Mesenchymal stem cell (in vitro differentiated cells and primary cell): ENCODE results near the gene FAM222A.
A peak's percentile ranks its signal among the peaks of the same experiment; 100 is the strongest.

Source experiments
- DNase-seq: peaks from one replicate; pipeline ENCODE4 v3.0.0-alpha.2; 2013
- H2AFZ ChIP-seq: one replicate; pipeline ENCODE4 v1.6.1; 2013; ENCODE audit warnings: low read depth, mild to moderate bottlenecking, control low read depth, inconsistent platforms, low read length, moderate library complexity
- H2AK5ac ChIP-seq: 2 replicates; pipeline ENCODE4 v1.6.1; 2013; ENCODE audit warnings: low read length, moderate library complexity, mild to moderate bottlenecking, inconsistent platforms; ENCODE audit not compliant: severe bottlenecking
- H2BK120ac ChIP-seq: one replicate; pipeline ENCODE4 v1.6.1; 2013; ENCODE audit warnings: low read depth, mild to moderate bottlenecking, inconsistent platforms, low read length, moderate library complexity
- H2BK12ac ChIP-seq, 2 experiments: one replicate each; pipeline ENCODE4 v1.6.1; 2013; ENCODE audit warnings: inconsistent platforms in 2 of 2, low read length in 2 of 2, mild to moderate bottlenecking in 2 of 2, moderate library complexity in 2 of 2, control low read depth in 1 of 2
- H2BK15ac ChIP-seq: one replicate; pipeline ENCODE4 v1.6.1; 2013; ENCODE audit warnings: mild to moderate bottlenecking, low read depth, inconsistent platforms; ENCODE audit not compliant: poor library complexity, severe bottlenecking
- H2BK5ac ChIP-seq: 2 replicates; pipeline ENCODE4 v1.6.1; 2013; ENCODE audit warnings: low read depth, mild to moderate bottlenecking, low read length, control low read depth, inconsistent platforms; ENCODE audit not compliant: poor library complexity, severe bottlenecking
- H3K14ac ChIP-seq, 2 experiments: one replicate each; pipeline ENCODE4 v1.6.1; 2013; ENCODE audit warnings: inconsistent platforms in 2 of 2, low read length in 2 of 2, control low read depth in 1 of 2, mild to moderate bottlenecking in 1 of 2, moderate library complexity in 1 of 2
- H3K18ac ChIP-seq, 2 experiments: one replicate each; pipeline ENCODE4 v1.6.1; 2013; ENCODE audit warnings: inconsistent platforms in 2 of 2, low read length in 2 of 2, control low read depth in 1 of 2, low read depth in 1 of 2, mild to moderate bottlenecking in 1 of 2
- H3K23ac ChIP-seq, 2 experiments: one replicate each; pipeline ENCODE4 v1.6.1; 2013; ENCODE audit warnings: inconsistent platforms in 2 of 2, low read length in 2 of 2, mild to moderate bottlenecking in 2 of 2, moderate library complexity in 2 of 2, control low read depth in 1 of 2
- H3K27ac ChIP-seq: 2 replicates; pipeline ENCODE4 v1.5.1; 2013; ENCODE audit warnings: mild to moderate bottlenecking, moderate library complexity, low read length, control low read depth, inconsistent platforms; ENCODE audit not compliant: poor library complexity, severe bottlenecking
- H3K27me3 ChIP-seq, 2 experiments: 2 replicates each; pipeline versions ENCODE4 v1.6.1 to v1.7.0; 2013; ENCODE audit warnings: low read length in 2 of 2, mild to moderate bottlenecking in 2 of 2, moderate library complexity in 2 of 2, control low read depth in 1 of 2, inconsistent platforms in 1 of 2; ENCODE audit not compliant: control insufficient read depth in 1 of 2, insufficient read depth in 1 of 2
- H3K36me3 ChIP-seq, 2 experiments: 2 replicates each; pipeline versions ENCODE4 v1.6.1 to v1.7.0; 2013; ENCODE audit warnings: low read length in 2 of 2, control low read depth in 1 of 2, inconsistent platforms in 1 of 2, low read depth in 1 of 2, mild to moderate bottlenecking in 1 of 2; ENCODE audit not compliant: insufficient read depth in 2 of 2, control insufficient read depth in 1 of 2
- H3K4ac ChIP-seq, 2 experiments: one replicate each; pipeline ENCODE4 v1.6.1; 2013; ENCODE audit warnings: inconsistent platforms in 2 of 2, low read length in 2 of 2, mild to moderate bottlenecking in 2 of 2, moderate library complexity in 2 of 2, control low read depth in 1 of 2, low read depth in 1 of 2
- H3K4me1 ChIP-seq: 2 replicates; pipeline ENCODE4 v1.6.1; 2013; ENCODE audit warnings: low read depth, low read length, control low read depth; ENCODE audit not compliant: control insufficient read depth, insufficient read depth
- H3K4me2 ChIP-seq: 2 replicates; pipeline ENCODE4 v1.6.1; 2013; ENCODE audit warnings: low read length, mild to moderate bottlenecking, inconsistent platforms; ENCODE audit not compliant: poor library complexity, severe bottlenecking
- H3K4me3 ChIP-seq, 2 experiments: 2 replicates each; pipeline versions ENCODE4 v1.5.1 to v1.7.0; 2013; ENCODE audit warnings: low read length in 2 of 2, mild to moderate bottlenecking in 2 of 2, control low read depth in 1 of 2, low read depth in 1 of 2; ENCODE audit not compliant: insufficient read depth in 1 of 2
- H3K79me1 ChIP-seq: replicated peaks from 2 replicates; pipeline ENCODE4 v1.6.1; 2013; ENCODE audit warnings: mild to moderate bottlenecking, control low read depth, low read length, inconsistent platforms; ENCODE audit not compliant: poor library complexity, severe bottlenecking
- H3K9ac ChIP-seq: 2 replicates; pipeline ENCODE4 v1.7.0; 2013; ENCODE audit warnings: mild to moderate bottlenecking, low read length, moderate library complexity
- H3K9me3 ChIP-seq: 2 replicates; pipeline ENCODE4 v1.7.0; 2013; ENCODE audit warnings: mild to moderate bottlenecking, low read length; ENCODE audit not compliant: control insufficient read depth
- H4K8ac ChIP-seq: one replicate; pipeline ENCODE4 v1.6.1; 2013; ENCODE audit warnings: inconsistent platforms, mild to moderate bottlenecking, low read length, moderate library complexity
- H4K91ac ChIP-seq: one replicate; pipeline ENCODE4 v1.6.1; 2013; ENCODE audit warnings: mild to moderate bottlenecking, low read length, inconsistent platforms
- WGBS: methylation state at CpG from one replicate; pipeline ENCODE4 v1.1.7; 2013; ENCODE audit warnings: mixed read lengths; 5-methylcytosine and 5-hydroxymethylcytosine counted together

Gene FAM222A

DNA sequence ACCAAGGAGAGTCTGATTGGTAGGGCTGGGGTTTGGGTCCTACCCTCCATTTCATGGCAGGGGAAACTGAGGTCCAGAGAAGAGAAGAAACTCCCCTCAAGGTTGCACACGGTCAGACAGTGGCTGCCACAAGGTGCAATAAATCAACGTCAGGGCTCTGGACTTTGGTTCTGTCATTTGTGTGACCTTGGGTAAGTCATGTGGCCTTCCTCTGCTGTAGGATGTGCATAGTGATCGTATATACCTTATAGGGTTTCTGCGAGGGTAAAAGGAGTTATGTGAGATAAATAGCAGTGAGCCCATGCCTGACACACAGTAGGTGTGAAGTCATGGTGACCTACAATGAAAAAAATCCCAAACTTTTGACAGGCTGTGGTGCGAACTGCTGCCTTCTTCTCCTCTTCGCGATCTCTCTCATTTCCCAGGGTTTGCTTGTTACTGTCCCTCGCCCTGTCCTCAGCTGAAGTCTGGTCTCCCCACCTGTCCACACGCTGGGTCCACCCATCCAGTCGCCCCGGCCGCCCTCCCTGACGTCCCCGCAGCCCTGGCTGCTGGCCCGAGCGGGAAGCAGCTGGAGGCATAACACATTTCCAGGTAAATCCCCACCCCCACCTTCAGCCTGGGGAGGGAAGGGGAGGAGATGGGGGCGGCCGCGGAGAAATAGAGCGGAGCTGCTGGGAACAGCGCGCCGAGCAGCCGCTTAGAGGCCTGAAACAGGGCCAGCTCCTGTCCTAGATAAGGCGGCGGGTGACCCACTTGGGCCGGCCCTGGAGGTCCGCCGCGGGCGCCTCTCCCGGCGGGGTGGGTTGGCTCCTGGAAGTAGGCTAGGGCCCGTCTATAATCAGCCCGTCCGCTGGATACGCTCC is 1.8 kb upstream of the FAM222A start:
- Histone ChIP-seq H2BK12ac (no peak overlapping the region), H4K91ac (no peak overlapping the region), H3K4me2 (no peak overlapping the region), H2BK15ac (no peak overlapping the region), H3K9ac (no peak overlapping the region), H3K9me3 (no peaks in the 10 kb centered on the region), H3K4ac (no peak overlapping the region), H3K36me3 (no peaks in the 10 kb centered on the region), H3K27ac (no peak overlapping the region), H3K14ac (no peak overlapping the region), H3K23ac (no peak overlapping the region), H3K4me1 (peaks cover 8% of the 10 kb centered on the region), H3K27me3 (peaks cover 53 to 78% of the 10 kb centered on the region in 2 experiments), H2BK120ac (no peak overlapping the region), H2AK5ac (no peak overlapping the region), H3K18ac (no peak overlapping the region), H3K4me3 (no peak overlapping the region), H2BK5ac (no peak overlapping the region), H2AFZ (no peak overlapping the region), H4K8ac (no peak overlapping the region), H3K79me1 (no peaks in the 10 kb centered on the region)
- DNase-seq, result no peak
- WGBS, result 22% methylated on average over 30 of the region's 37 CpGs

DNA sequence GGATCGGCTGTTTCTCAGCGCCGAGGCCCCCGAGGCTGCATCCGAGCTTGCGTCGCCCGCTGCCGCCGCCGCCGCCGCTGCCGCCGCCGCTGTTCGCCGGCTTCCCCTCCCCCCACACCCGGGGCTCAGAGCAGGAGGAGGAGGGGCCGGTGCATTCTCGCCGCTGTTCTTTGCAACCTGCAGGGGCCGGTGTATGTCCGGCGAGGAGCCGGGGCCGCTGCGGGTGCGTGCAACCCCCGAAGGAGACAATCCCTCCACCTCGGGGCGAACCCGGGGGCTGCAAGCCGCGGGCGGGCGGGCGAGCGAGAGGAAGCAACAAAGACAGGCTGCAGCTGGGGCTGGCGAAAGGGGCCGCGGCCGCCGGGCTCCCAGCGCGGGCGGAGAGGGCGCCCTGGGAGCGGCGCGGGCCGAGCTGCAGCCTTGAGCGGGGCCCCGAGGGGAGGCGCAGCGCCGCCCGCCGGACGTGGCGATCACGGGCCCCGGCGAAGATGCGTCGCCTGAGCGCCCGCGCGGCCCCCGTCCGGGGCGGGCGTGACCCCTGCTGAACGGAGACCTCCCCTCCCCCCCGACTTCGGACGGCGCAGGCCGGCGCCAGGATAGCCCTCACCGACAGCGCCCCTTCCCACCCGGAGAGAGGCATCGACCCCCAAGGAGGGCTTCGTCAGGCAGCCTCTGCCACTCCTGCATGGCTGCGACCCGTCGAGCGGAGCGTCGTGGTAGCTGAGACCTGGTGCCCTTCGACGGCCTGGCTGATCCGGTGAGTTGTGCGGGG is 702 bp downstream of the FAM222A start:
- DNase-seq, result peak; percentile 71
- Histone ChIP-seq H3K4me2 (peak overlapping the region; percentile 84), H3K4me3 (peak overlapping the region; percentile 65), H2BK120ac (no peak overlapping the region), H2BK5ac (no peak overlapping the region), H3K9ac (no peak overlapping the region), H3K79me1 (no peaks in the 10 kb centered on the region), H3K23ac (no peak overlapping the region), H2BK15ac (peak overlapping the region; percentile 70), H3K9me3 (no peaks in the 10 kb centered on the region), H3K18ac (peak overlapping the region; percentile 45 to 64), H2AFZ (peak overlapping the region; percentile 90), H3K27ac (no peak overlapping the region), H3K14ac (peak overlapping the region in 1 of 2 experiments; percentile 69), H4K8ac (peak overlapping the region; percentile 73), H2AK5ac (no peak overlapping the region), H3K4ac (peak overlapping the region in 1 of 2 experiments; percentile 11), H3K27me3 (peaks cover 75 to 80% of the 10 kb centered on the region in 2 experiments), H3K36me3 (no peaks in the 10 kb centered on the region), H4K91ac (peak overlapping the region; percentile 44), H3K4me1 (peaks cover 10% of the 10 kb centered on the region), H2BK12ac (no peak overlapping the region)
- WGBS, result 1% methylated on average over 58 of the region's 96 CpGs

DNA sequence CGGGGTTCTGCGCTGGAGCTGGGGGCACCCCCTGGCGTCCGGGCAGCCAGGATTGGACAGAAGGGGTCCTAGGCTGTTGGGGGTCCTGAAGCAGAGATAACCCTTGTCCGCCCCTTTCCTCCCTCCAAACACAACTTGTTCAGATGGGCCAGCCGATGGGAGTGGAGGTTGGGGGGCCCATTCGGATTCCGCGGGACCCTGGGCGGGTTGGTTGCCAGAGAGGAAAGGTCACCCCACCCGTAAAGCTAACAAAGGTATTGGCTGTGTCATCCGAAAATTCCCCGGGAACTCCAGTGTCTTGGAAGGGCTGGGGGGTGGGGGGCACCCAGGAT is 1.3 kb downstream of the FAM222A start:
- 58% methylated on average over 9 of the region's 13 CpGs for WGBS
- Histone ChIP-seq H3K36me3 (no peaks in the 10 kb centered on the region), H3K9me3 (no peaks in the 10 kb centered on the region), H3K4me1 (peaks cover 10% of the 10 kb centered on the region), H3K9ac (no peak overlapping the region), H3K14ac (peak overlapping the region in 1 of 2 experiments; percentile 63), H3K4me3 (no peak overlapping the region), H2BK5ac (no peak overlapping the region), H3K4ac (peak overlapping the region in 1 of 2 experiments; percentile 11), H2BK15ac (peak overlapping the region; percentile 70), H4K91ac (peak overlapping the region; percentile 44), H3K4me2 (peak overlapping the region; percentile 84), H2BK12ac (no peak overlapping the region), H3K27ac (no peak overlapping the region), H4K8ac (no peak overlapping the region), H3K23ac (no peak overlapping the region), H2AK5ac (no peak overlapping the region), H3K27me3 (peaks cover 77 to 80% of the 10 kb centered on the region in 2 experiments), H3K79me1 (no peaks in the 10 kb centered on the region), H3K18ac (peak overlapping the region in 1 of 2 experiments; percentile 45), H2BK120ac (no peak overlapping the region), H2AFZ (peak overlapping the region; percentile 90)
- no peak for DNase-seq
